ENCODE measurements around the gene DNAH17.
"Not testable (repeated sequence)": the region's sequence is repeated elsewhere in the genome, so short reads cannot be mapped to it uniquely, and the experiment has no call there.

Gene DNAH17

GRCh38 chr17:78479369-78479768, 97.8 kb downstream of the DNAH17 start:
- DNase-seq (ENCODE audit: low read depth, low spot score), result no peak

GRCh38 chr17:78478757-78479297, 98.4 kb downstream of the DNAH17 start:
- DNase-seq (ENCODE audit: low read depth, low spot score), result no peak

- no peak for DNase-seq (ENCODE audit: low read depth, low spot score)
These were observed 99.1 kb downstream of the DNAH17 start for GRCh38 chr17:78477913-78478756.

GRCh38 chr17:78476973-78477372, 100.2 kb downstream of the DNAH17 start:
- no peak for DNase-seq (ENCODE audit: low read depth, low spot score)

- no peak for DNase-seq (ENCODE audit: low read depth, low spot score)
These were observed 101.0 kb downstream of the DNAH17 start for GRCh38 chr17:78476149-78476548.

GRCh38 chr17:78475211-78475610, 102.0 kb downstream of the DNAH17 start:
- no peak for DNase-seq (ENCODE audit: low read depth, low spot score)

GRCh38 chr17:78474614-78475146, 102.5 kb downstream of the DNAH17 start:
- no peak for DNase-seq (ENCODE audit: low read depth, low spot score)

- DNase-seq (ENCODE audit: low read depth, low spot score), result no peak
These were observed 103.1 kb downstream of the DNAH17 start for GRCh38 chr17:78473951-78474613.

- DNase-seq (ENCODE audit: low read depth, low spot score), result no peak
These were observed 104.9 kb downstream of the DNAH17 start for GRCh38 chr17:78472035-78472905.

GRCh38 chr17:78471635-78472034, 105.6 kb downstream of the DNAH17 start:
- no peak for DNase-seq (ENCODE audit: low read depth, low spot score)

- DNase-seq (ENCODE audit: low read depth, low spot score), result no peak
These were observed 107.8 kb downstream of the DNAH17 start for GRCh38 chr17:78469443-78469842.

- no peak for DNase-seq (ENCODE audit: low read depth, low spot score)
These were observed 108.8 kb downstream of the DNAH17 start for GRCh38 chr17:78468366-78468765.

- no peak for DNase-seq (ENCODE audit: low read depth, low spot score)
These were observed 110.1 kb downstream of the DNAH17 start for GRCh38 chr17:78466786-78467715.

- DNase-seq (ENCODE audit: low read depth, low spot score), result not testable (repeated sequence)
These were observed 110.9 kb downstream of the DNAH17 start for GRCh38 chr17:78466109-78466785.

- DNase-seq (ENCODE audit: low read depth, low spot score), result no peak
These were observed 115.0 kb downstream of the DNAH17 start for GRCh38 chr17:78462148-78462547.

- DNase-seq (ENCODE audit: low read depth, low spot score), result no peak
These were observed 115.5 kb downstream of the DNAH17 start for GRCh38 chr17:78461799-78462053.

- no peak for DNase-seq (ENCODE audit: low read depth, low spot score)
These were observed 116.0 kb downstream of the DNAH17 start for GRCh38 chr17:78460951-78461798.

- no peak for DNase-seq (ENCODE audit: low read depth, low spot score)
These were observed 117.0 kb downstream of the DNAH17 start for GRCh38 chr17:78460176-78460675.

- DNase-seq (ENCODE audit: low read depth, low spot score), result no peak
These were observed 117.5 kb downstream of the DNAH17 start for GRCh38 chr17:78459696-78460095.

All from astrocyte of the hippocampus (primary cell).